MCF 10A (cell line): Measurements from ENCODE around the gene DTD2. TPM values are rescaled to one million over a fixed set of nuclear protein-coding genes. Genes with fewer than 3 reads are reported as not detected.

ENCODE experiments used
- BruUV-seq: library from RNA; stranded (reverse); fragments of 400-500 nt; replicated peaks from 2 replicates; lab custom pipeline; 2021; lab: Mats Ljungman, UMichigan
- CTCF ChIA-PET: fragments of 300-600 bp; sonication (Branson Sonifier 250); formaldehyde crosslinking; extraction: SDS; loops from one replicate; lab custom pipeline; 2021; ENCODE audit warnings: antibody characterized with exemption, inconsistent platforms; lab: Yijun Ruan, JAX
- POLR2A ChIA-PET: fragments of 300-600, 350-650 bp; sonication (Branson Sonifier 250); formaldehyde crosslinking; extraction: SDS; loops from one replicate; lab custom pipeline; 2020; ENCODE audit warnings: antibody characterized with exemption, inconsistent platforms; lab: Yijun Ruan, JAX
- DNase-seq: peaks from one replicate; pipeline ENCODE4 v3.0.0-alpha.2; 2018; ENCODE audit not compliant: unreplicated experiment
- H3K27ac Mint-ChIP-seq: one replicate; pipeline ENCODE4 v1.8.0; 2022; ENCODE audit warnings: mild to moderate bottlenecking, low read depth, mixed read lengths; ENCODE audit not compliant: unreplicated experiment
- H3K27me3 Mint-ChIP-seq: one replicate; pipeline ENCODE4 v1.8.0; 2022; ENCODE audit warnings: mixed read lengths; ENCODE audit not compliant: insufficient read depth, unreplicated experiment
- H3K36me3 Mint-ChIP-seq: one replicate; pipeline ENCODE4 v1.8.0; 2022; ENCODE audit warnings: mild to moderate bottlenecking, moderate library complexity, mixed read lengths; ENCODE audit not compliant: insufficient read depth, unreplicated experiment
- H3K4me1 Mint-ChIP-seq: one replicate; pipeline ENCODE4 v1.8.0; 2022; ENCODE audit warnings: mixed read lengths; ENCODE audit not compliant: insufficient read depth, unreplicated experiment
- H3K4me3 Mint-ChIP-seq: one replicate; pipeline ENCODE4 v1.8.0; 2022; ENCODE audit warnings: mild to moderate bottlenecking, moderate library complexity, mixed read lengths; ENCODE audit not compliant: unreplicated experiment
- H3K9me3 Mint-ChIP-seq: one replicate; pipeline ENCODE4 v1.8.0; 2022; ENCODE audit warnings: mixed read lengths; ENCODE audit not compliant: unreplicated experiment
- CTCF ChIP-seq: fragments of 200-600 bp; IDR thresholded peaks from one replicate; pipeline ENCODE4 v1.8.0; 2022; ENCODE audit warnings: antibody characterized with exemption, mild to moderate bottlenecking; ENCODE audit not compliant: unreplicated experiment
- intact Hi-C: fragments of 100-400 bp; cut with micrococcal nuclease; formaldehyde crosslinking; loops from 2 replicates; pipeline ENCODE4 v1.14.1; 2022
- total RNA-seq: library from RNA; stranded (reverse); gene quantifications from 2 replicates; pipeline ENCODE4 v1.2.3, GENCODE V29; 2022

The DTD2 gene
- total RNA-seq, 1 experiment from 2014 or later, result 24.4 TPM

GRCh38 chr14:31461545-31461944 lies 4.2 kb upstream of the DTD2 start:
- Mint-ChIP-seq H3K4me1 (peaks cover 9% of the 10 kb centered on the region), H3K27me3 (no peaks in the 10 kb centered on the region), H3K9me3 (no peaks in the 10 kb centered on the region), H3K4me3 (no peak overlapping the region), H3K36me3 (no peaks in the 10 kb centered on the region), H3K27ac (no peak overlapping the region)
- no peak for DNase-seq
- intact Hi-C loops, result no loop called here
- BruUV-seq, result no TSS peak
- TF ChIP-seq CTCF, result no peak
- CTCF ChIA-PET, result interaction anchor here (0.9 kb wide), 2 partner anchors 11 to 12 kb away, joined by 4 read pairs; no protein-coding TSS in a partner anchor
- POLR2A ChIA-PET, result interaction anchor here (0.6 to 1.8 kb wide), 6 partner anchors 17 to 638 kb away, joined by 3 to 6 read pairs (median 3); partner anchors contain the start of gene HEATR5A

- H3K27me3 Mint-ChIP-seq, result no peaks in the 10 kb centered on the region
- peaks cover 3% of the 10 kb centered on the region for H3K36me3 Mint-ChIP-seq
- intact Hi-C loops, result loop anchor here (5.0 to 10.0 kb wide), 2 partner anchors 617 to 794 kb away; partner anchors contain the start of gene ARHGAP5
- CTCF ChIA-PET, result interaction anchor here (0.6 to 2.3 kb wide), 8 partner anchors 8 to 802 kb away, joined by 3 to 11 read pairs (median 4); partner anchors contain the start of gene HEATR5A
- H3K27ac Mint-ChIP-seq, result peak overlapping the region; percentile 99
- TSS peak; percentile 21 for BruUV-seq
- H3K4me3 Mint-ChIP-seq, result peak overlapping the region; percentile 97
- DNase-seq, result no peak
- no peaks in the 10 kb centered on the region for H3K9me3 Mint-ChIP-seq
- TF ChIP-seq CTCF, result no peak
- POLR2A ChIA-PET, result interaction anchor here (0.6 to 3.0 kb wide), 22 partner anchors 9 to 1167 kb away, joined by 3 to 46 read pairs (median 4); partner anchors contain the start of genes ARHGAP5 and HEATR5A
- peaks cover 15% of the 10 kb centered on the region for H3K4me1 Mint-ChIP-seq
These were observed 656 bp upstream of the DTD2 start for GRCh38 chr14:31457665-31458659.

- peak; percentile 46 for TF ChIP-seq CTCF
- Mint-ChIP-seq H3K36me3 (peaks cover 59% of the 10 kb centered on the region), H3K27me3 (no peaks in the 10 kb centered on the region), H3K4me3 (no peak overlapping the region), H3K4me1 (peaks cover 4% of the 10 kb centered on the region), H3K27ac (no peak overlapping the region), H3K9me3 (no peaks in the 10 kb centered on the region)
- POLR2A ChIA-PET, result interaction anchor here (0.6 to 3.0 kb wide), 5 partner anchors 8 to 398 kb away, joined by 3 to 29 read pairs (median 3); partner anchors contain the start of genes DTD2 and HEATR5A
- no TSS peak for BruUV-seq
- CTCF ChIA-PET, result interaction anchor here (0.5 to 2.8 kb wide), 21 partner anchors 8 to 987 kb away, joined by 3 to 11 read pairs (median 3); partner anchors contain the start of gene HEATR5A
- DNase-seq, result peak; percentile 46
- intact Hi-C loops, result loop anchor here (2.0 to 10.0 kb wide), 2 partner anchors 243 to 625 kb away; partner anchors contain the start of genes ARHGAP5 and HECTD1
These were observed 7.2 kb downstream of the DTD2 start for GRCh38 chr14:31449971-31450610.
